K562 (cell line): ENCODE results near the gene MSRB2. TPM values are rescaled to one million over a fixed set of nuclear protein-coding genes. Genes with fewer than 3 reads are reported as not detected.

ENCODE experiments used
- BCLAF1 ChIP-seq, 2 experiments: fragments of 450-650 bp in 1 of 2; IDR thresholded peaks; 2 replicates each; pipeline ENCODE4 v1.6.1; 2011 to 2017; ENCODE audit warnings: low read depth in 2 of 2, antibody characterized with exemption in 1 of 2, borderline replicate concordance in 1 of 2, low read length in 1 of 2, mild to moderate bottlenecking in 1 of 2, mixed read lengths in 1 of 2; ENCODE audit not compliant: control insufficient read depth in 1 of 2
- CBX2 ChIP-seq: fragments of 200-600 bp; sonication (generic); IDR thresholded peaks from one replicate; pipeline ENCODE4 v1.6.1; 2012; ENCODE audit warnings: mild to moderate bottlenecking, low read length, inconsistent platforms; ENCODE audit not compliant: insufficient read depth, poor library complexity, severe bottlenecking
- CREBBP ChIP-seq: IDR thresholded peaks from one replicate; pipeline ENCODE4 v1.6.1; 2012; ENCODE audit warnings: low read depth, mild to moderate bottlenecking, control low read depth, inconsistent platforms, low read length
- DEAF1 ChIP-seq: fragments of 450-650 bp; formaldehyde crosslinking; IDR thresholded peaks from 2 replicates; pipeline ENCODE4 v1.4.0; 2020; ENCODE audit warnings: mild to moderate bottlenecking, moderate library complexity
- ESRRB ChIP-seq: fragments of 250-450 bp; sonication (Bioruptor Pico); IDR thresholded peaks from 2 replicates; pipeline ENCODE4 v1.5.0; 2020; ENCODE audit warnings: mild to moderate bottlenecking, moderate library complexity, borderline replicate concordance
- FOXP4 ChIP-seq: sonication (generic); formaldehyde crosslinking; IDR thresholded peaks from 2 replicates; pipeline ENCODE4 v1.8.0; 2022; ENCODE audit warnings: mild to moderate bottlenecking, missing genetic modification reagents, borderline replicate concordance
- HES1 ChIP-seq: fragments of 450-650 bp; IDR thresholded peaks from 2 replicates; pipeline ENCODE4 v1.6.1; 2016; ENCODE audit warnings: low read depth, mild to moderate bottlenecking, moderate library complexity
- IRF1 ChIP-seq: sonication (generic); formaldehyde crosslinking; IDR thresholded peaks from 2 replicates; pipeline ENCODE4 v1.8.0; 2022; ENCODE audit warnings: missing genetic modification reagents, mild to moderate bottlenecking, borderline replicate concordance
- NBN ChIP-seq: fragments of 450-650 bp; IDR thresholded peaks from 2 replicates; pipeline ENCODE4 v1.6.1; 2016; ENCODE audit warnings: low read depth, mild to moderate bottlenecking
- NCOA2 ChIP-seq, 2 experiments: fragments of 450-650 bp; IDR thresholded peaks; 2 replicates each; pipeline ENCODE4 v1.6.1; 2018; ENCODE audit warnings: mild to moderate bottlenecking in 2 of 2, moderate library complexity in 1 of 2; ENCODE audit not compliant: partially characterized antibody in 2 of 2
- NFATC3 ChIP-seq: fragments of 450-650 bp; IDR thresholded peaks from 2 replicates; pipeline ENCODE4 v1.6.1; 2017; ENCODE audit warnings: mild to moderate bottlenecking
- NR2C2 ChIP-seq, 2 experiments: fragments of 200-800 bp in 1 of 2; sonication (Bioruptor generic) in 1 of 2; sonication (generic) in 1 of 2; formaldehyde crosslinking in 1 of 2; IDR thresholded peaks; 2 replicates each; pipeline versions ENCODE4 v1.6.1 to v1.8.0; 2016 to 2022; ENCODE audit warnings: mild to moderate bottlenecking in 1 of 2, missing compliant biosample characterization in 1 of 2, missing genetic modification characterization in 1 of 2, missing genetic modification reagents in 1 of 2
- NR2F6 ChIP-seq: fragments of 450-650 bp; formaldehyde crosslinking; IDR thresholded peaks from 2 replicates; pipeline ENCODE4 v1.4.0; 2020; ENCODE audit warnings: mild to moderate bottlenecking
- PCBP2 ChIP-seq: fragments of 200-400 bp; formaldehyde crosslinking; IDR thresholded peaks from 2 replicates; pipeline ENCODE4 v1.6.1; 2018; ENCODE audit warnings: low read length, low read depth, mild to moderate bottlenecking, moderate library complexity; ENCODE audit not compliant: poor library complexity, severe bottlenecking
- SMAD2 ChIP-seq: fragments of 150-350 bp; IDR thresholded peaks from 2 replicates; pipeline ENCODE4 v1.6.1; 2014; ENCODE audit warnings: low read depth, mild to moderate bottlenecking, low read length
- SOX6 ChIP-seq: fragments of 450-650 bp; IDR thresholded peaks from 2 replicates; pipeline ENCODE4 v1.6.1; 2014; ENCODE audit warnings: mild to moderate bottlenecking
- TRIM28 ChIP-seq: fragments of 450-650 bp; IDR thresholded peaks from 2 replicates; pipeline ENCODE4 v1.6.1; 2017
- ZNF561 ChIP-seq: fragments of 450-650 bp; formaldehyde crosslinking; conservative IDR thresholded peaks from 2 replicates; pipeline ENCODE4 v1.4.0; 2020; ENCODE audit warnings: mild to moderate bottlenecking, moderate library complexity
- ZNF644 ChIP-seq: fragments of 200-800 bp; sonication (Bioruptor generic); IDR thresholded peaks from 2 replicates; pipeline ENCODE4 v1.6.1; 2016; ENCODE audit warnings: low read depth, missing genetic modification characterization, missing compliant biosample characterization
- polyA plus RNA-seq, 8 experiments: library from polyadenylated mRNA; depleted of rRNA in 4 of 8; stranded (reverse) in 5 of 8; unstranded in 3 of 8; fragments of >200 nt; fragmentation: Nextera tagmentation in 2 of 8; fragmentation: Illumina TruSeq in 1 of 8; extraction: Ambion mirVana in 2 of 8; extraction: Trizol in 1 of 8; gene quantifications; 2 replicates each; pipeline versions ENCODE4 v1.2.1 to v1.2.3, GENCODE V29; 2011 to 2014; ENCODE audit warnings: inconsistent platforms in 1 of 8, missing spikeins in 1 of 8
- total RNA-seq, 7 experiments: library from RNA; depleted of rRNA in 6 of 7; stranded (reverse); fragments of >200 nt in 6 of 7; fragmentation: Illumina TruSeq in 2 of 7; extraction: Trizol in 2 of 7; gene quantifications; 2 replicates each; pipeline versions ENCODE4 v1.2.1 to v1.2.3, GENCODE V29; 2011 to 2021; ENCODE audit warnings: low replicate concordance in 1 of 7

Gene MSRB2
- total and polyA plus RNA-seq, 9 of the 15 experiments (the other 6 are each of a cell fraction or from before 2014, with no cell fraction given), result 1.5 to 22.3 (median 5.9) TPM

GRCh38 chr10:23095404-23095965 lies at the start of gene MSRB2 (continued):
- TF ChIP-seq BCLAF1 (IDR thresholded peaks at IDR 0.05; ENCODE audit: borderline replicate concordance in 1 of 2, control insufficient read depth in 1 of 2, low read depth in 2 of 2, low read length in 1 of 2) (no peak), NBN (0 out of 2 replicates have a peak, but pooled peaks have one; percentile 7), ESRRB (no peak), ZNF561 (CRISPR knock-in tag) (no peak), CREBBP (no peak), FOXP4 (CRISPR knock-in tag) (no peak), NR2F6 (CRISPR knock-in tag) (no peak), SOX6 (no peak), NCOA2 (IDR thresholded peaks at IDR 0.05; ENCODE audit: partially characterized antibody in 2 of 2) (no peak), DEAF1 (CRISPR knock-in tag) (no peak), SMAD2 (no peak), IRF1 (no peak), CBX2 (no peak), HES1 (no peak), ZNF644 (tag) (no peak), TRIM28 (no peak), NR2C2 (CRISPR knock-in tag; IDR thresholded peaks at IDR 0.05) (no peak), NR2C2 (tag; IDR thresholded peaks at IDR 0.05) (peak; percentile 89), PCBP2 (peak; percentile 30), NFATC3 (no peak)
